ENCODE data around the gene PDE4D.
"Not testable (repeated sequence)": the region's sequence is repeated elsewhere in the genome, so short reads cannot be mapped to it uniquely, and the experiment has no call there.

Gene PDE4D

GRCh38 chr5:59466271-59466670, 427.3 kb downstream of the PDE4D start:
- no peak for DNase-seq (ENCODE audit: low read depth)

DNA sequence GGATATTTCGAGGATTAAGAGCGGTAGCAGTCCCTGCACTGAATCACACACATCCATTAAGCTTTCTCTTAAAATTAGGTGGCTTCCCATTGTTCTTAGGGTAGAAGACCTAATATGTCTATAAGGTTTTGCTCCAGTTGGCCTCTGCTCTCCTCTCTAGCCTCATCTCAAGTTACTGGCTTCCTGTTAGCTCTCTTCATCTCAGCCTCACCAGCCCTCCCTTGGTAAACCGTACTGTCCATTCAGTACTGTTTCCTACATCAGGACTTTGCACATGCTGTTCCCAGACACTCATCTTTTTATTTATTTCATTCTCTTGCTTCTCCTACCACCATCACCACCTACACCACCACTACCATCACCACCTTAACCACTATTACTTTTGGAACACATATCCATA, 428.6 kb downstream of the PDE4D start:
- no peak for DNase-seq (ENCODE audit: low read depth)

DNA sequence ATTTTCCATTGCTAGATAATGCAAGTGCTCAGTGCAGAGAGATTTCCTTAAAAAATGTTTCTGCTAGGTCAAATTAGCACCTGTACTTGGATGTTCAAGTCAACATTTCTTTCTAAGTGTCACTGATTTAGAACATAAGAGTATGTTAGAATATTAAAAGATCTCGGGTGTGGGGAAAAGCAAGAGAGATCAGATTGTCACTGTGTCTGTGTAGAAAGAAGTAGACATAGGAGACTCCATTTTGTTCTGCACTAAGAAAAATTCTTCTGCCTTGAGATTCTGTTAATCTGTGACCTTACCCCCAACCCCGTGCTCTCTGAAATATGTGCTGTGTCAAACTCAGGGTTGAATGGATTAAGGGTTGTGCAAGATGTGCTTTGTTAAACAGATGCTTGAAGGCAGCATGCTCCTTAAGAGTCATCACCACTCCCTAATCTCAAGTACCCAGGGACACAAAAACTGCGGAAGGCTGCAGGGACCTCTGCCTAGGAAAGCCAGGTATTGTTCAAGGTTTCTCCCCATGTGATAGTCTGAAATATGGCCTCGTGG, 429.8 kb downstream of the PDE4D start:
- DNase-seq (ENCODE audit: low read depth) = not testable (repeated sequence)

GRCh38 chr5:59462956-59463355, 430.6 kb downstream of the PDE4D start:
- DNase-seq (ENCODE audit: low read depth) = no peak

DNA sequence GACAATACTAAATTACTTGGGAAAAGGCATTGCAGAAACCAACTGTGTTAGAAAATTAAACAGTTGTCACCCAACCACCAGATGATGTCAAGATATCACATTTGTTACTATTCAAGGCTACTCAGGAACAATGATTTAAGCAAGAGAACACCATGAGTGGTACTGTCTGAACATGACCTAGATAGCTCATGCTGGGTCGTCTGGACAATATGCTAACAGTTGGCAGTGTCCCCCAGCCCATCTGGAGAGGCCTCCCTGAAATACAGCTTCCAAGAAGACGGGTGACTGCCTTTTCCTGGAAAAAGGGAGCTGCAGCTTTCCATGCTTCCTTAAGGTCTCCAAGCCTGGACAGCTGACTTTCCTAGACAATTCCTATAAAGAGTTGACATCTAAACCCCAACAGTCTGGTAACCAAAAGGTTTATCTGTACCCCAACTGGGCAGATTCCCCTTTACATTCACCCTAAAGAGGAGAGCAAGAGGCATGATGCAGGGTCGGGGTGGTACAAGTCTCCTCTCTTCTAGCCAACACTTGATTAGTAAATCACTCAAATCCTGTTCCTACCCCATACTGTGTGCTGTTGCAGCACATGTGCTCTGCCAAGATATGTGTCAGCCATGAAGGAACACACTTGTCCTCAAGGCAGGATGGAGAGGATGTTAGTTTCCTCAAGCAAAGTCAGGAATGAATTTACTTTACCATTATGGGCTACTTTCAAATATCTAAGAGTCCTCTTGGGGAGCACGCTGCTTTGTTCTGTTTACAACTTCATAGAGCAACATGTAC, 433.0 kb downstream of the PDE4D start:
- DNase-seq (ENCODE audit: low read depth) = no peak

- no peak for DNase-seq (ENCODE audit: low read depth)
Measured at GRCh38 chr5:59458966-59459729, 434.4 kb downstream of the PDE4D start.

DNA sequence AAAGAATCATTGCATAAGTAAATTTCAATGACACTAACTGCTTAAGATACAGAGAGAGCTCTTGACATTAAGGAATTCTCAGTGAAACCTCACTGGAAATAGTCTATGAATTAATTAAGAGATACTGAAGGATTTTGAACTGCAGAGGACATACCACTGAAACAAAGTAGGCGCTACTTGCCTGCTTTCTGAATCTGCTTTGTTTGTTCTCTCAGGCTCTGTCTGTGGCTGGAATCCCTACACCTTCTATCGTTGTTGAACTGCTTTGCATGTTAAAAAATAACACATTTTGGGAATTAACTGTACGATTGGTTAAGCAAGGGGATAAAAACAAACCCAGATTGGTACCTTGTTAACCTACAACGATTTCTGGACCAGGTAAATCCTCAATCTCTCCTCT, 435.2 kb downstream of the PDE4D start:
- DNase-seq (ENCODE audit: low read depth) = no peak

- no peak for DNase-seq (ENCODE audit: low read depth)
Measured at GRCh38 chr5:59449905-59450644, 443.5 kb downstream of the PDE4D start.

DNA sequence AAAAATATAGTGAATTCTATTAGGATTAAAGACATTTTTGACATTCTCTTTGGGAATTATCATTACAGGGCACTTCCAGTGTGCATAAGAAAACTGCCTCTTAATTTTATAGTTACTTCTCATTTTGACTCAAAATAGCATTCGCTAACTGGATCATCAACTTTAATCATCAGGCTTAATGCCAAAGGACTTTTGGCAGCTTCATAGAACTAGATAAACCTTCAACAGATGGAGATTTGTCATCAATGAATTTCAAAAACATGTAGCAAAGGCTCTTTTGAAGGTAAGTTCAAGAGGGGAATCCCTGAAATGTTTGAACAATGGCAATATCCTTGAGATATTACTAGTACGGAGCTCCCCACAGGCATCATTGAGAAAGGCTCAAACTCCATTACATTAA, 447.2 kb downstream of the PDE4D start:
- no peak for DNase-seq (ENCODE audit: low read depth)

DNA sequence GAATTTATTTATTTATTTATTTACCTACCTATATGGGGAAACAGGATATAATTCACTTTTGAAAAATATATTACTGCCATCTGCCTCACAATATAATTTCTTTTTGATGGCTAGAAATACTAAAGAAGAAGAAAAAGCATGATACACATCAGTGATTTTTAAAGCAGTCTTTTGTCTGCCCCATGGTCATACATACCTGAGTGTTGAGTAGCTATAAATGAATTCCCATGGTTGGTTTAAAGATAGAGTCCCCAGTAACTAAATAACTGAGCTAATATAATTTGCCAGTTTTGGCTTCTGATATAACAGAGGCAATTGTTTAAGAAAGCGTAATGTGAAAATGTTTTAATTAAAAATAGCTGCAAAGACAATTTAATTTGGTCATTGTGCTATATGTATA, 447.8 kb downstream of the PDE4D start:
- no peak for DNase-seq (ENCODE audit: low read depth)

- no peak for DNase-seq (ENCODE audit: low read depth)
Measured at GRCh38 chr5:59439303-59439702, 454.2 kb downstream of the PDE4D start.

DNA sequence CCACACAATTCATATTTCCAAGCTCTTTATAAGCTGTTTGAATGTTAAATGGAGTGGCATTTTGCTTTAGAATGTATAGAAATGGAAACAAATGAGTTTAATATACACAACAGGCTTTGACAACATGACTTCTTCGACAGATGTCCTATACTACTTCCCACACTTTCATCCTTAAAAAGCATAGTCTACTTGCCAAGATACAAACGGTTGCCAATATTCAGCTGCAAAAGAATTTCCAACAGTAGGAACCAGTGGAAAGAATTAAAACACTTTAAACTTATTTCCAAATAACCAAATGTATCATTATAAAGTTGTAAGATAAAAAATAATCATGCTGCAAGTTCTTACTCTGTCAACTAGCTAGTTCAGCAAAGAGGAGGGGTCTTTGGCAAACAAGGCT, 456.4 kb downstream of the PDE4D start:
- DNase-seq (ENCODE audit: low read depth) = no peak

- DNase-seq (ENCODE audit: low read depth) = no peak
Measured at GRCh38 chr5:59436364-59437148, 457.0 kb downstream of the PDE4D start.

GRCh38 chr5:59433174-59433573, 460.4 kb downstream of the PDE4D start:
- DNase-seq (ENCODE audit: low read depth) = no peak

- DNase-seq (ENCODE audit: low read depth) = no peak
Measured at GRCh38 chr5:59430066-59430685, 463.4 kb downstream of the PDE4D start.

- DNase-seq (ENCODE audit: low read depth) = no peak
Measured at GRCh38 chr5:59428391-59428790, 465.1 kb downstream of the PDE4D start.

GRCh38 chr5:59424515-59424914, 469.0 kb downstream of the PDE4D start:
- no peak for DNase-seq (ENCODE audit: low read depth)

GRCh38 chr5:59423021-59423420, 470.5 kb downstream of the PDE4D start:
- DNase-seq (ENCODE audit: low read depth) = no peak

DNA sequence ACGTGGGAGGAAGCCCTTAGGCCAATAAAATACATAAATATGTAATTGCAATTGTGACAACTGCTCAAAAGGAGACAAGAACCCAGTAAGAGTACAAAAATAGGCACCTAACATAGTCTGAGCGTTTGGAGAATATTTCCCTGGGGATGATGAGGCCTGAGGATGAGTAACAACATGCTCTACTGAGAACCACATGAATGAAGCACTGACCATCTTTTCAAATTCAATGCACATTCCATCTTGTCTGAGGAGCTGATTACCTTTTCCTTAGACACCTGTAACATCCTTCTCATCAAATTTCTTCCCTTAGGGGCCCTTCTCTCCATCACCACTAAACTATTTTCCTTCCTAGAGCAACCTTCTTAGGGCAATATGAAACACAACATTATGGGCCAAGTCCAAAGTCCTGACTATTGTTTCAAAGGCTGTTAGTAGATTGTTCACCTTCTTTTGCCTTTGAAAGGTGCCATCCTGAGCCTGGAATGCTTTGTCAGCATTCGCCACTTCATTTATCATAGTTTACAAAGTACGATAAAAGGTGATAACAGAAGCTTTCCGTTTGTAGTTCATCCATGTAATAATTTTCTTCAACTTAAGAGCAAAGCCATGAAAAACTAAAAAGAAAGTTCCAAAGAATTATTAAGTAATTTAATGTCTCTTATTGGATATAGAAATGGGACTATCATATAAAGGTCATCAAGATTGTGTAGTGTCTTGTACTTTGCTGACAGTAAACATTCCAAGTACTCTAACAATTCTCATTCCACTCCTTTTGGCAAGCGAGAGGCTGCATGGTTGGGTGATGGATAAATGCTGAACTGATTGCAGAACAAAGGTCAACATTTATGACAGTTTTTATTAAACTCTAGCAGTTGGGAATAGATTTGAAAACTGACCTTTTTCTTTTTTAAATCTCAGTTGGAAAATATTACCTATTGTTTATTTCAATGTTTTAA, 471.3 kb downstream of the PDE4D start:
- no peak for DNase-seq (ENCODE audit: low read depth)

DNA sequence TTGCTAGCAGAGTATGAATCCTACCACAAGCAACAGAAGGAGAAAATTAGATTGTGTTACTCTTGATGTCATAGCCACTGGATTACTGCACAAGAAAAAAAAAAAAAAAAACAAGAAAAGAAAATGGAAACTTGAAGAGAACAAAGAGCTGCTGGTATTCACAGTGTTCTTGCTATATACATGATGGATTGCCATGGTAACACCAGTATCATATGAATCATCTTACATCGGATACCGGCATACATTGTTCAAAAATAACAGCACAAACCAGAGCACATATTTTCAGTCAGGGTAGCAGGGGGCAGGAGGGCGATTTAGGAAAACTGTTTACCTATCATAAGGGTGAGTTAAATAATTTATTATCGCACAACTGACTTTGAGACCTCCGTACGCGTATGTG, 472.9 kb downstream of the PDE4D start:
- DNase-seq (ENCODE audit: low read depth) = no peak

Measured in GM04504 (cell line).